ENCODE measurements around the gene SOS2. TPM values are rescaled to one million over a fixed set of nuclear protein-coding genes. Genes with fewer than 3 reads are reported as not detected.

Gene SOS2
- total and polyA plus RNA-seq, 7 donors: 11.2 to 40.4 (median 31.9) TPM

- intact Hi-C loops (cut with DNase I): no loop called here
- Histone ChIP-seq H3K27ac (no peak overlapping the region), H3K4me1 (no peaks in the 10 kb centered on the region), H3K9me3 (no peaks in the 10 kb centered on the region), H3K4me3 (no peak overlapping the region), H3K36me3 (no peaks in the 10 kb centered on the region), H3K27me3 (no peaks in the 10 kb centered on the region)
- TF ChIP-seq EP300 (IDR thresholded peaks at IDR 0.05) (no peak), CTCF (IDR thresholded peaks at IDR 0.05) (no peak), POLR2AphosphoS5 (IDR thresholded peaks at IDR 0.05) (no peak), POLR2A (IDR thresholded peaks at IDR 0.05) (no peak)
- WGBS, 2 donors: 50 to 94% methylated on average over 1 of the region's 1 CpG
- no peak for DNase-seq
Observed at GRCh38 chr14:50072395-50072794, 159.0 kb downstream of the SOS2 start.

- H3K27me3 ChIP-seq: no peaks in the 10 kb centered on the region
- H3K4me1 ChIP-seq: no peaks in the 10 kb centered on the region
- TF ChIP-seq EP300 (IDR thresholded peaks at IDR 0.05) (no peak), POLR2A (IDR thresholded peaks at IDR 0.05) (no peak), CTCF (IDR thresholded peaks at IDR 0.05) (no peak), POLR2AphosphoS5 (IDR thresholded peaks at IDR 0.05) (no peak)
- no peak overlapping the region for H3K4me3 ChIP-seq
- no peak for DNase-seq
- 82 to 92% methylated on average over 13 of the region's 13 CpGs for WGBS, 2 donors
- H3K27ac ChIP-seq: no peak overlapping the region
- H3K36me3 ChIP-seq: no peaks in the 10 kb centered on the region
- intact Hi-C loops (cut with DNase I): no loop called here
- H3K9me3 ChIP-seq: no peaks in the 10 kb centered on the region
Observed at GRCh38 chr14:50070840-50071548, 160.4 kb downstream of the SOS2 start.

- Histone ChIP-seq H3K9me3 (no peaks in the 10 kb centered on the region), H3K4me1 (no peaks in the 10 kb centered on the region), H3K27me3 (no peaks in the 10 kb centered on the region), H3K4me3 (no peak overlapping the region), H3K27ac (no peak overlapping the region), H3K36me3 (no peaks in the 10 kb centered on the region)
- intact Hi-C loops (cut with DNase I): no loop called here
- 74 to 84% methylated on average over 3 of the region's 3 CpGs for WGBS, 2 donors
- TF ChIP-seq EP300 (IDR thresholded peaks at IDR 0.05) (no peak), CTCF (IDR thresholded peaks at IDR 0.05) (no peak), POLR2AphosphoS5 (IDR thresholded peaks at IDR 0.05) (no peak), POLR2A (IDR thresholded peaks at IDR 0.05) (no peak)
- DNase-seq: no peak
Observed at GRCh38 chr14:50070230-50070629, 161.1 kb downstream of the SOS2 start.

- 19 to 49% methylated on average over 2 of the region's 2 CpGs for WGBS, 2 donors
- Histone ChIP-seq H3K4me3 (no peak overlapping the region), H3K4me1 (no peaks in the 10 kb centered on the region), H3K36me3 (no peaks in the 10 kb centered on the region), H3K27ac (no peak overlapping the region), H3K27me3 (no peaks in the 10 kb centered on the region), H3K9me3 (no peaks in the 10 kb centered on the region)
- DNase-seq: no peak
- TF ChIP-seq POLR2A (IDR thresholded peaks at IDR 0.05) (no peak), EP300 (IDR thresholded peaks at IDR 0.05) (no peak), CTCF (IDR thresholded peaks at IDR 0.05) (no peak), POLR2AphosphoS5 (IDR thresholded peaks at IDR 0.05) (no peak)
- intact Hi-C loops (cut with DNase I): no loop called here
Observed at GRCh38 chr14:50069325-50069724, 162.1 kb downstream of the SOS2 start.

GRCh38 chr14:50068496-50068895 is 162.9 kb downstream of the SOS2 start:
- Histone ChIP-seq H3K4me1 (no peaks in the 10 kb centered on the region), H3K4me3 (no peak overlapping the region), H3K9me3 (no peaks in the 10 kb centered on the region), H3K36me3 (no peaks in the 10 kb centered on the region), H3K27ac (no peak overlapping the region), H3K27me3 (no peaks in the 10 kb centered on the region)
- no peak for DNase-seq
- intact Hi-C loops (cut with DNase I): no loop called here
- no peak for TF ChIP-seq POLR2AphosphoS5 (IDR thresholded peaks at IDR 0.05)
- no peak for TF ChIP-seq POLR2A (IDR thresholded peaks at IDR 0.05)
- TF ChIP-seq EP300 (IDR thresholded peaks at IDR 0.05): no peak
- no peak for TF ChIP-seq CTCF (IDR thresholded peaks at IDR 0.05)
- 95 to 97% methylated on average over 7 of the region's 7 CpGs for WGBS, 2 donors
